Endothelial cell (in vitro differentiated cells): ENCODE data around the gene MKNK1. TPM values are rescaled to one million over a fixed set of nuclear protein-coding genes. Genes with fewer than 3 reads are reported as not detected.

Source experiments
- DNase-seq: peaks from one replicate; pipeline ENCODE4 v3.0.0; 2021; ENCODE audit warnings: low spot score
- H3K27ac Mint-ChIP-seq: one replicate; pipeline ENCODE4 v1.8.0; 2021; ENCODE audit warnings: mixed read lengths, inconsistent platforms; ENCODE audit not compliant: unreplicated experiment
- H3K27me3 Mint-ChIP-seq: one replicate; pipeline ENCODE4 v1.8.0; 2021; ENCODE audit warnings: mild to moderate bottlenecking, moderate library complexity, mixed read lengths, inconsistent platforms; ENCODE audit not compliant: unreplicated experiment
- H3K36me3 Mint-ChIP-seq: one replicate; pipeline ENCODE4 v1.8.0; 2021; ENCODE audit warnings: mild to moderate bottlenecking, low read depth, mixed read lengths, inconsistent platforms; ENCODE audit not compliant: unreplicated experiment
- H3K4me1 Mint-ChIP-seq: one replicate; pipeline ENCODE4 v1.8.0; 2021; ENCODE audit warnings: mild to moderate bottlenecking, mixed read lengths, inconsistent platforms; ENCODE audit not compliant: unreplicated experiment
- H3K4me3 Mint-ChIP-seq: one replicate; pipeline ENCODE4 v1.8.0; 2021; ENCODE audit warnings: mild to moderate bottlenecking, mixed read lengths, inconsistent platforms; ENCODE audit not compliant: unreplicated experiment
- H3K9me3 Mint-ChIP-seq: one replicate; pipeline ENCODE4 v1.8.0; 2021; ENCODE audit warnings: mixed read lengths, inconsistent platforms; ENCODE audit not compliant: unreplicated experiment
- CTCF ChIP-seq: fragments of 200-600 bp; sonication (generic); IDR thresholded peaks from one replicate; pipeline ENCODE4 v1.5.0; 2021; ENCODE audit warnings: antibody characterized with exemption; ENCODE audit not compliant: unreplicated experiment
- total RNA-seq: library from RNA; stranded (reverse); fragmentation: NEBNext Ultra II Directional; extraction: Animal tissue kit (Norgen Biotek cat#: 25700); gene quantifications from one replicate; pipeline ENCODE4 v1.2.1, GENCODE V29; 2021; ENCODE audit not compliant: unreplicated experiment

Gene MKNK1
- total RNA-seq, 1 donor from 2014 or later = 57.9 TPM

- peaks cover 30% of the 10 kb centered on the region for H3K4me1 Mint-ChIP-seq
- H3K36me3 Mint-ChIP-seq = no peaks in the 10 kb centered on the region
- H3K27ac Mint-ChIP-seq = no peak overlapping the region
- H3K27me3 Mint-ChIP-seq = peaks cover 16% of the 10 kb centered on the region
- no peak for DNase-seq
- H3K9me3 Mint-ChIP-seq = no peaks in the 10 kb centered on the region
- TF ChIP-seq CTCF = no peak
- no peak overlapping the region for H3K4me3 Mint-ChIP-seq
Observed at GRCh38 chr1:46619656-46620258, 15.7 kb upstream of the MKNK1 start.

GRCh38 chr1:46618754-46619415 lies 14.8 kb upstream of the MKNK1 start:
- no peak for TF ChIP-seq CTCF
- Mint-ChIP-seq H3K27me3 (peaks cover 16% of the 10 kb centered on the region), H3K27ac (no peak overlapping the region), H3K4me1 (peaks cover 35% of the 10 kb centered on the region), H3K36me3 (no peaks in the 10 kb centered on the region), H3K9me3 (no peaks in the 10 kb centered on the region), H3K4me3 (peak overlapping the region; percentile 33)
- no peak for DNase-seq

GRCh38 chr1:46617833-46618232 lies 13.8 kb upstream of the MKNK1 start:
- Mint-ChIP-seq H3K27me3 (peaks cover 16% of the 10 kb centered on the region), H3K27ac (no peak overlapping the region), H3K4me1 (peaks cover 41% of the 10 kb centered on the region), H3K36me3 (peaks cover 6% of the 10 kb centered on the region), H3K4me3 (peak overlapping the region; percentile 97), H3K9me3 (no peaks in the 10 kb centered on the region)
- DNase-seq = no peak
- TF ChIP-seq CTCF = no peak

GRCh38 chr1:46617108-46617800 lies 13.2 kb upstream of the MKNK1 start:
- peaks cover 12% of the 10 kb centered on the region for H3K36me3 Mint-ChIP-seq
- TF ChIP-seq CTCF = no peak
- peak overlapping the region; percentile 82 for H3K27ac Mint-ChIP-seq
- no peak for DNase-seq
- H3K27me3 Mint-ChIP-seq = peaks cover 16% of the 10 kb centered on the region
- H3K9me3 Mint-ChIP-seq = no peaks in the 10 kb centered on the region
- peak overlapping the region; percentile 97 for H3K4me3 Mint-ChIP-seq
- peaks cover 46% of the 10 kb centered on the region for H3K4me1 Mint-ChIP-seq
